Ureter (tissue), 1 donor: ENCODE data around the gene CACNB1. TPM values are rescaled to one million over a fixed set of nuclear protein-coding genes. Genes with fewer than 3 reads are reported as not detected.

Experiments used
- DNase-seq: peaks from one replicate; pipeline ENCODE4 v3.0.0-alpha.2; 2020; ENCODE audit warnings: low spot score
- total RNA-seq: library from RNA; stranded (reverse); gene quantifications from one replicate; pipeline ENCODE4 v1.2.4, GENCODE V29; 2023
- donor health status: DM: yes; HTN: yes; CAD: no.

The CACNB1 gene
- total RNA-seq, 1 donor from 2014 or later, result 19.1 TPM

- DNase-seq, result no peak
These were observed 73.8 kb downstream of the CACNB1 start for GRCh38 chr17:39123627-39124026.

Other genes with a start within 250 kb of the CACNB1 start
- not detected for gene FBXO47, start 230.3 kb downstream of the CACNB1 start, total RNA-seq
- gene PLXDC1, start 46.0 kb downstream of the CACNB1 start, total RNA-seq, result 13.0 TPM
- not detected for gene ARL5C, start 31.5 kb downstream of the CACNB1 start, total RNA-seq
- gene RPL19, start 2.6 kb upstream of the CACNB1 start, total RNA-seq, result 2,156 TPM
- 1.6 TPM for gene STAC2, start 28.3 kb upstream of the CACNB1 start, total RNA-seq
- 19.4 TPM for gene FBXL20, start 204.0 kb upstream of the CACNB1 start, total RNA-seq